ENCODE data around the gene RBM33.

GRCh38 chr7:155700847-155701246 is 56.4 kb downstream of the RBM33 start:
- no peak for TF ChIP-seq POLR2A (IDR thresholded peaks at IDR 0.05; ENCODE audit: low read depth, low read length)
- TF ChIP-seq, protein P1, sequence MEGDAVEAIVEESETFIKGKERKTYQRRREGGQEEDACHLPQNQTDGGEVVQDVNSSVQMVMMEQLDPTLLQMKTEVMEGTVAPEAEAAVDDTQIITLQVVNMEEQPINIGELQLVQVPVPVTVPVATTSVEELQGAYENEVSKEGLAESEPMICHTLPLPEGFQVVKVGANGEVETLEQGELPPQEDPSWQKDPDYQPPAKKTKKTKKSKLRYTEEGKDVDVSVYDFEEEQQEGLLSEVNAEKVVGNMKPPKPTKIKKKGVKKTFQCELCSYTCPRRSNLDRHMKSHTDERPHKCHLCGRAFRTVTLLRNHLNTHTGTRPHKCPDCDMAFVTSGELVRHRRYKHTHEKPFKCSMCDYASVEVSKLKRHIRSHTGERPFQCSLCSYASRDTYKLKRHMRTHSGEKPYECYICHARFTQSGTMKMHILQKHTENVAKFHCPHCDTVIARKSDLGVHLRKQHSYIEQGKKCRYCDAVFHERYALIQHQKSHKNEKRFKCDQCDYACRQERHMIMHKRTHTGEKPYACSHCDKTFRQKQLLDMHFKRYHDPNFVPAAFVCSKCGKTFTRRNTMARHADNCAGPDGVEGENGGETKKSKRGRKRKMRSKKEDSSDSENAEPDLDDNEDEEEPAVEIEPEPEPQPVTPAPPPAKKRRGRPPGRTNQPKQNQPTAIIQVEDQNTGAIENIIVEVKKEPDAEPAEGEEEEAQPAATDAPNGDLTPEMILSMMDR (conservative IDR thresholded peaks at IDR 0.05; ENCODE audit: low read depth, low read length): no peak
- TF ChIP-seq RCOR1 (IDR thresholded peaks at IDR 0.05; ENCODE audit: insufficient replicate concordance, low read length): no peak
- no peak for TF ChIP-seq RAD21 (IDR thresholded peaks at IDR 0.05; ENCODE audit: low read length)
- TF ChIP-seq, protein P2, sequence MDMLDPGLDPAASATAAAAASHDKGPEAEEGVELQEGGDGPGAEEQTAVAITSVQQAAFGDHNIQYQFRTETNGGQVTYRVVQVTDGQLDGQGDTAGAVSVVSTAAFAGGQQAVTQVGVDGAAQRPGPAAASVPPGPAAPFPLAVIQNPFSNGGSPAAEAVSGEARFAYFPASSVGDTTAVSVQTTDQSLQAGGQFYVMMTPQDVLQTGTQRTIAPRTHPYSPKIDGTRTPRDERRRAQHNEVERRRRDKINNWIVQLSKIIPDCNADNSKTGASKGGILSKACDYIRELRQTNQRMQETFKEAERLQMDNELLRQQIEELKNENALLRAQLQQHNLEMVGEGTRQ (IDR thresholded peaks at IDR 0.05; ENCODE audit: low read depth, low read length): no peak
- TF ChIP-seq FOS (IDR thresholded peaks at IDR 0.05; ENCODE audit: low read depth, low read length): no peak
